ENCODE results near the gene AP2M1.

The AP2M1 gene

DNA sequence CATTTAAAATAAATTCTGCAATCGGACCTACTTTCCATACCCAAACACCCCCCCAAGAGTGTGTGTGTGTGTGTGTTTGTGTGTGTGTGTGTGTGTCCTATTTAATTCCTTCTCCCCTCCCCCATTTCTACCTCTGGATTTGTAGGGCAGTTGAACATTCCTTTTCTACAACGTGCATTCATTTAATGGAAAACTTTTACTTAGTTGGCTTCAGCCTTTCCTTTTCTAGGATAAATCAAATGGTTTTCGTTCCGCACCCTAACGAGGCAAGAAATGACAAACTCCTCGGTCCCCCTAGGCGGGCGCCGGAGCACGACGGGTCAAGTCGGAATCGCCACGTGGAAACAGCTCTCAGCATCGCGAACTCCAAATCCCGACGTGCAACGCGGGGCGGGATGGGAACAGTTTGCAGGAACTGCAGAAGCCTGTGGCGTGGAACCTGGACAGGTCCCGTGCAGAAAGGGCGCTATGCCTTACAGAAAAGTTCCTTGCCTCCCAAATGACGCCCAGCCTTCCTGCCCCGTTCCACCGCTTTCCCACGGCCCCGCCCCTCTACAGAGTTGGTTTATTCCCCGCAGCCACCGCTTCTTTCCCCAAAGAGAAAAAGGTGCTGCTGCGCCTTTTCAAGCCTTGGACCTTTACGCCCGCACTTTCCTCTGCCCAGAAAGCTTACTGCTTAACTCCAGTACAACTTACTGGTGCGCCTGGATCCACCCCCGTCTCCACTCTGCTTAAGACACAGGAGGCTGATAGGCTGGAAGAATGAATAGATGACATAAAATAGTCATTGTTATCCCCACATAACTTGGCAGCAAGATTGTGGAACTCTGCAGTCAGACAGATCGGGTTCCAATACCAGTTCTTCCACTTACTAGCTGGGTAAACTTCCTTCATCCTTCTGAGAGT is 40.6 kb upstream of the AP2M1 start:
- Histone ChIP-seq H3K27me3 (ENCODE audit: control insufficient read depth, insufficient read depth, low read length) (no peaks in the 10 kb centered on the region), H3K9me3 (ENCODE audit: control insufficient read depth, low read length) (no peaks in the 10 kb centered on the region), H3K4me1 (peaks cover 12% of the 10 kb centered on the region), H3K27ac (peak overlapping the region; percentile 92), H3K4me3 (ENCODE audit: low read depth, low read length) (peak overlapping the region; percentile 80), H2AFZ (peak overlapping the region; percentile 86), H3K4me2 (ENCODE audit: low read length) (peak overlapping the region; percentile 96), H3K36me3 (ENCODE audit: control insufficient read depth, insufficient read depth, low read length) (no peaks in the 10 kb centered on the region), H3K79me2 (peaks cover 23% of the 10 kb centered on the region), H3K9ac (no peak overlapping the region)
- TF ChIP-seq CTCF (IDR thresholded peaks at IDR 0.05), result peak; percentile 3

GRCh38 chr3:184134746-184135148 is 39.9 kb upstream of the AP2M1 start:
- H3K4me2 ChIP-seq (ENCODE audit: low read length), result peak overlapping the region; percentile 96
- no peaks in the 10 kb centered on the region for H3K9me3 ChIP-seq (ENCODE audit: control insufficient read depth, low read length)
- peaks cover 23% of the 10 kb centered on the region for H3K79me2 ChIP-seq
- peak overlapping the region; percentile 86 for H2AFZ ChIP-seq
- H3K4me3 ChIP-seq (ENCODE audit: low read depth, low read length), result peak overlapping the region; percentile 80
- peaks cover 12% of the 10 kb centered on the region for H3K4me1 ChIP-seq
- H3K27me3 ChIP-seq (ENCODE audit: control insufficient read depth, insufficient read depth, low read length), result no peaks in the 10 kb centered on the region
- H3K9ac ChIP-seq, result peak overlapping the region; percentile 90
- TF ChIP-seq CTCF (IDR thresholded peaks at IDR 0.05), result peak; percentile 3
- peak overlapping the region; percentile 92 for H3K27ac ChIP-seq
- H3K36me3 ChIP-seq (ENCODE audit: control insufficient read depth, insufficient read depth, low read length), result no peaks in the 10 kb centered on the region

DNA sequence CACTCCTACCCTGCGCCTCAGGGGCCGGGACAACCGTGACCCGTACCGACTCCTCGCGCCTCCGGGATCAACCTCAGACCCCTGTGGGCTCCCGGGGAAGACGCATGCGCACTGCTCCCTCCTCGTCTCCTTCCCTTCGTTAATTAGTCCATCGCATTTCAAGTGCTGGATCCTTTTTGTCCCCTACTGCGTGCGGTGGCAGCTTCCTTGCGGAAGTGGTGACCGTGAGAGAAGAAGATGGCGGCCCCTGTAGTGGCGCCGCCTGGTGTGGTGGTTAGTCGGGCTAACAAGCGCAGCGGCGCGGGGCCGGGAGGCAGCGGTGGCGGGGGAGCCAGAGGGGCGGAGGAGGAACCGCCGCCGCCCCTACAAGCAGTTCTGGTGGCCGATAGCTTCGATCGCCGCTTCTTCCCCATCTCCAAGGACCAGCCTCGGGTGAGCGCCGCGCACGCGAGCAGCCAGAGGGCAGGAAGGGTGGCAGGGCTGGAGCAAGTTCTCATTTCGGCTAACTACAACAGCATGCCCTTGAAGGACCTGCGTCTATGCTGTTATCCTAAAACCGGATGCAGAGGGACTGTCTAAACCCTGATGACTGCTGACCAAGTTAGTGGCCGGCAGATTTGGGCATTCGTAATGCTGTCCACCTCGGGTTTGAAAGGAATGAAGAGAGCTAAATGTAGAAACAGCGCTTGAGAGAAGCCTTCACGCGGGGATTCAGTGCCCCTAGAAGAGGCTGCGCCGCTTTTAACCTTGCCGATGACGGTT is 39.3 kb upstream of the AP2M1 start, which contains the start of gene EIF2B5:
TSS of gene EIF2B5 (plus strand) at position 210 of the 762 bp plus-strand sequence. CDS start at position 238, 28 bp downstream.
- Histone ChIP-seq H3K9me3 (ENCODE audit: control insufficient read depth, low read length) (no peaks in the 10 kb centered on the region), H3K4me2 (ENCODE audit: low read length) (peak within 1 kb of the TSS; percentile 96), H3K4me1 (peaks cover 12% of the 10 kb centered on the region), H3K4me3 (ENCODE audit: low read depth, low read length) (peak within 1 kb of the TSS; percentile 80), H3K36me3 (ENCODE audit: control insufficient read depth, insufficient read depth, low read length) (no peaks in the 10 kb centered on the region), H2AFZ (peak within 1 kb of the TSS; percentile 86), H3K27ac (peak within 1 kb of the TSS; percentile 92), H3K27me3 (ENCODE audit: control insufficient read depth, insufficient read depth, low read length) (no peaks in the 10 kb centered on the region), H3K79me2 (peaks cover 23% of the 10 kb centered on the region), H3K9ac (peak within 1 kb of the TSS; percentile 90)
- peak; percentile 36 for TF ChIP-seq CTCF (IDR thresholded peaks at IDR 0.05)

- Histone ChIP-seq H3K4me1 (peaks cover 12% of the 10 kb centered on the region), H3K9me3 (ENCODE audit: control insufficient read depth, low read length) (no peaks in the 10 kb centered on the region), H3K79me2 (peaks cover 23% of the 10 kb centered on the region), H3K36me3 (ENCODE audit: control insufficient read depth, insufficient read depth, low read length) (no peaks in the 10 kb centered on the region), H2AFZ (peak overlapping the region; percentile 86), H3K4me2 (ENCODE audit: low read length) (peak overlapping the region; percentile 96), H3K9ac (peak overlapping the region; percentile 90), H3K27me3 (ENCODE audit: control insufficient read depth, insufficient read depth, low read length) (no peaks in the 10 kb centered on the region), H3K4me3 (ENCODE audit: low read depth, low read length) (peak overlapping the region; percentile 80), H3K27ac (peak overlapping the region; percentile 92)
- no peak for TF ChIP-seq CTCF (IDR thresholded peaks at IDR 0.05)
These were observed 38.8 kb upstream of the AP2M1 start for GRCh38 chr3:184135911-184136260.

Measured in parathyroid adenoma (tissue), 2 donors.